Mesenteric fat pad (tissue), 1 donor: ENCODE data around the gene SYNE2. TPM values are rescaled to one million over a fixed set of nuclear protein-coding genes. Genes with fewer than 3 reads are reported as not detected.

Experiments used
- DNase-seq: peaks from one replicate; pipeline ENCODE4 v3.0.0-alpha.2; 2020; ENCODE audit warnings: low spot score
- total RNA-seq: library from RNA; stranded (reverse); fragmentation: NEBNext Ultra II Directional; extraction: Animal tissue kit (Norgen Biotek cat#: 25700); gene quantifications from one replicate; pipeline ENCODE4 v1.2.1, GENCODE V29; 2021
- donor health status: DM: yes; HTN: yes; CAD: no.

SYNE2 gene
- total RNA-seq, 1 donor from 2014 or later = 267 TPM

- no peak for DNase-seq
Measured at GRCh38 chr14:63910583-63911363, 58.0 kb downstream of the SYNE2 start.

- no peak for DNase-seq
Measured at GRCh38 chr14:63911404-63911803, 58.6 kb downstream of the SYNE2 start.

GRCh38 chr14:63912286-63912685, 59.5 kb downstream of the SYNE2 start:
- no peak for DNase-seq

GRCh38 chr14:63918411-63918810, 65.6 kb downstream of the SYNE2 start:
- DNase-seq = no peak

GRCh38 chr14:63922696-63923421, 70.1 kb downstream of the SYNE2 start:
- no peak for DNase-seq

GRCh38 chr14:63923422-63923752, 70.6 kb downstream of the SYNE2 start:
- DNase-seq = no peak

GRCh38 chr14:63924375-63924774, 71.6 kb downstream of the SYNE2 start:
- DNase-seq = no peak

- no peak for DNase-seq
Measured at GRCh38 chr14:63926641-63927040, 73.8 kb downstream of the SYNE2 start.

- DNase-seq = no peak
Measured at GRCh38 chr14:63928744-63929174, 76.0 kb downstream of the SYNE2 start.

- no peak for DNase-seq
Measured at GRCh38 chr14:63933110-63933509, 80.3 kb downstream of the SYNE2 start.

GRCh38 chr14:63933711-63934110, 80.9 kb downstream of the SYNE2 start:
- DNase-seq = no peak

- no peak for DNase-seq
Measured at GRCh38 chr14:63938198-63939005, 85.6 kb downstream of the SYNE2 start.

- DNase-seq = no peak
Measured at GRCh38 chr14:63939006-63939270, 86.1 kb downstream of the SYNE2 start.

GRCh38 chr14:63940387-63940786, 87.6 kb downstream of the SYNE2 start:
- DNase-seq = no peak

- DNase-seq = no peak
Measured at GRCh38 chr14:63941023-63941422, 88.2 kb downstream of the SYNE2 start.

- DNase-seq = no peak
Measured at GRCh38 chr14:63949696-63950095, 96.9 kb downstream of the SYNE2 start.

GRCh38 chr14:63951021-63951420, 98.2 kb downstream of the SYNE2 start:
- DNase-seq = no peak

- no peak for DNase-seq
Measured at GRCh38 chr14:63951429-63951828, 98.6 kb downstream of the SYNE2 start.

- no peak for DNase-seq
Measured at GRCh38 chr14:63952053-63952932, 99.5 kb downstream of the SYNE2 start.

GRCh38 chr14:63952933-63953437, 100.2 kb downstream of the SYNE2 start:
- DNase-seq = no peak

- no peak for DNase-seq
Measured at GRCh38 chr14:63956326-63956725, 103.5 kb downstream of the SYNE2 start.
